ENCODE results near the gene PCSK4. TPM values are rescaled to one million over a fixed set of nuclear protein-coding genes. Genes with fewer than 3 reads are reported as not detected.
"Not testable (repeated sequence)": the region's sequence is repeated elsewhere in the genome, so short reads cannot be mapped to it uniquely, and the experiment has no call there.

The PCSK4 gene
- total RNA-seq, 2 donors from 2014 or later: 8.4 to 9.4 TPM

DNA sequence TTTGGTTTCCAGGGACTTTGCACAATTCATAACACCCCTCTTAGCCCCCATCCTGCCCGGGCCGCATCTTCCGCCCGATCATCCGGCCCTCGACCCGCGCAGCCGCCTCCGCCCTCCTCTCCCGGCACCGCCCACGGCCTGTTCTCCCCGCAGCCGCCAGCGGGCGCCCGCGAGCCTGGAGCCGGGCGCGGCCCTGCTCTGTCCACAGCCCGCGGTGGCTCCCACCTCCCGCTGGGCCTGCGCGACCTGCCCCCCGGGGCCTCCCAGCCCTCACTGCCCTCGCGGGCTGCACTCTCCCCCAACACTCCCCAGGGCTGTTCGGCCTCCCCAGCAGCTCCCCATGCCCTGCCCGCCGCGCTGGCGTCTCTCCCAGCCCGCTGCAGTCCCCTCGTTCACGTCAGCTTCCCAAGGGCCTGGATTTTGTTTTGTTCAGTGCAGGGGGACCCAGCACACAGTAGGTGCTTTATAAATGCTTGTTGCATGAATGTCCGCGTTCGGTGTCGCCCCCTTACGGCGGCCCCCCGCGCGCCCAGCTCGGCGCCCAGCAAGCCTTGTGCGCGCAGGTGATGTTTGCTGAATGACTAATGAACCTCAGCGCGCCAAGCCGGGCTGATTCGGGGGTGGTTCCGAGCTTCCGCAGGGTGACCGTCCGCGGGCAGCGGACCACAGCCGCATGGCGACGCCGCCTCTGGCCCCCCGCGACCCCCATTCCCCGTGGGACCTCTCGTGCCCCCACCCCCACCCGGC lies 44.8 kb downstream of the PCSK4 start:
- Mint-ChIP-seq H3K9me3 (no peaks in the 10 kb centered on the region), H3K27ac (peak overlapping the region in 1 of 2 donors; percentile 74), H3K36me3 (peaks cover 9 to 18% of the 10 kb centered on the region in 2 donors)
- DNase-seq (ENCODE audit: low spot score in 2 of 2): peak; percentile 81 to 91
- peak; percentile 71 to 88 for ATAC-seq

GRCh38 chr19:1441677-1442438 lies 48.3 kb downstream of the PCSK4 start:
- ATAC-seq (no peak), DNase-seq (ENCODE audit: low spot score in 2 of 2) (no peak)
- H3K9me3 Mint-ChIP-seq: no peaks in the 10 kb centered on the region
- H3K27ac Mint-ChIP-seq: peak overlapping the region; percentile 96 to 100
- peaks cover 24 to 36% of the 10 kb centered on the region in 2 donors for H3K36me3 Mint-ChIP-seq

DNA sequence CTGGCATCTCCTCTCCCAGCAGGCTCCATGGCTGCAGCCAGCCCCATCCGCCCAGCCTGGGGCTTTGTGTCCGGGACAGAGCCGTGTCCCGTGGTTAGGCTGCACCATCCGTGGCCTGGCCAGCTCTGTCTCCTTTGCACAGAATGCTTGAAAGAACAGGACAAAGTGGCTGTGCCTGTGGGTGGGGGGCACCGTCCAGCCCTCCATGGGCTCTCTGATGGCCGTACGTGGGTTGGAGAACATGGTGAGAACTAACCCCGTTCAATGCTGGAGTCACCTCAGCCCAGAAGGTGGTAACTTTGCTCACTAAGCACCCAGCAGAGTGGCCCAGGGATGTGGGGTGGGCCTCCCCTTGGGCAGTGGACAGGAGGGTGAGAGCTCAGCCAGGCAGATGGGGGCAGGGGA lies 49.1 kb downstream of the PCSK4 start:
- ATAC-seq: no peak

GRCh38 chr19:1440418-1440801 lies 49.7 kb downstream of the PCSK4 start:
- Mint-ChIP-seq H3K9me3 (no peaks in the 10 kb centered on the region), H3K36me3 (peaks cover 24 to 36% of the 10 kb centered on the region in 2 donors), H3K27ac (peak overlapping the region; percentile 96 to 100)
- DNase-seq (ENCODE audit: low spot score in 2 of 2): no peak
- no peak for ATAC-seq

More for the DNA sequence above, 49.1 kb downstream of the PCSK4 start:
- Mint-ChIP-seq H3K9me3 (no peaks in the 10 kb centered on the region), H3K27ac (peak overlapping the region; percentile 96 to 100), H3K36me3 (peaks cover 24 to 36% of the 10 kb centered on the region in 2 donors)
- DNase-seq (ENCODE audit: low spot score in 2 of 2): no peak

DNA sequence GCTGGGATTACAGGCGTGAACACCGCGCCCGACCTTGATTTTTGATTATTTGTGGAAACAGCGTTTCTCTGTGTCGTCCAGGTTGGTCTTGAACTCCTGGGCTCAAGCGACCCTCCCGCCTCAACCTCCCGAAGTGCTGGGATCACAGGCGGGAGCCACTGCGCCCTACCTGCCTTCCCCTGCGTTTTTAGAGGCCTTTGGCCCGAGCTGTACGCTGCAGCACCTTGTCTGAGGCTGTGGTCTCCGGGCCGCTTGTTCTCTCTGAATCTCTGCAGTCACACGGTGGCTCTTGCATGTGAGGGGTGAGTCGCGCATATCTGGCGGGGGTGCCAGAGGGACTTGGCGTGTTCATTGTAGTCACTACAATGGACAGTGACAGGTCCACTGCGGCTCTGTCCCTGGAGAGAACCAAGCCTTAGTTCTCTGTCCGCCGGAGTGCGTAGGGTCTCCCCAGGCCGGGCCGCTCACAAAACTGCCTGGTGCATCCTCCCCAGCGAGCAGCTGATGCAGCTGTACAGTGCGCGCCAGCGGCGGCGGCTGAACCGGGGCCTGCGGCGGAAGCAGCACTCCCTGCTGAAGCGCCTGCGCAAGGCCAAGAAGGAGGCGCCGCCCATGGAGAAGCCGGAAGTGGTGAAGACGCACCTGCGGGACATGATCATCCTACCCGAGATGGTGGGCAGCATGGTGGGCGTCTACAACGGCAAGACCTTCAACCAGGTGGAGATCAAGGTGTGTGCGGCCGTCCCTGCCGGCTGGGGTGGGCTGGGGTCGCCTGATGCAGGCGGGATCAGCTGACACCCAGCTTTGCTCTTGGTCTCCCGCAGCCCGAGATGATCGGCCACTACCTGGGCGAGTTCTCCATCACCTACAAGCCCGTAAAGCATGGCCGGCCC lies 50.4 kb downstream of the PCSK4 start:
- not testable (repeated sequence) for ATAC-seq; H3K9me3 Mint-ChIP-seq; DNase-seq (ENCODE audit: low spot score in 2 of 2)
- Mint-ChIP-seq H3K36me3 (peaks cover 24 to 36% of the 10 kb centered on the region in 2 donors), H3K27ac (peak overlapping the region; percentile 96 to 100)

DNA sequence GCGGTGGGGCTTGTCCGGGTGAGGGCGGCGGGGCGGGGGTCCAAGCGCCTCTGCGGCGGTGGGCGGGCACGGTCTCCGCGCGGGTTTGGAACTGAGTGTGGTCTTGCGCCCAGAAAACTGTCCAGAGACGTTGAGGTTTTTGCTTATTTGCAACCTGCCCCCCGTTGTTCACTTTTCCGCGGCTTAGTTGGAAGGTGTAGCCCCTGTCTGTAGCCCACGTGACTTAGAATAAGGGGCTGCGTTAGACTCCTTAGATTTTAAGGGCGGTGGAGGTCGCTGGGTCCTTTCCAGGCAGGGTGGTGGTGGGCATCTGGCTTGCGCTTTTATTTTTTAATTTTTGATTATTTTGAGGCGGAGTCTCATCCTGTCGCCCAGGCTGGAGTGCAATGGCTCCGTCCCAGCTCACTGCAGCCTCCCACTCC lies 51.2 kb downstream of the PCSK4 start:
- Mint-ChIP-seq H3K27ac (peak overlapping the region; percentile 96 to 100), H3K9me3 (no peaks in the 10 kb centered on the region), H3K36me3 (peaks cover 24 to 36% of the 10 kb centered on the region in 2 donors)
- ATAC-seq (peak in 1 of 2 donors; percentile 1), DNase-seq (ENCODE audit: low spot score in 2 of 2) (no peak)

DNA sequence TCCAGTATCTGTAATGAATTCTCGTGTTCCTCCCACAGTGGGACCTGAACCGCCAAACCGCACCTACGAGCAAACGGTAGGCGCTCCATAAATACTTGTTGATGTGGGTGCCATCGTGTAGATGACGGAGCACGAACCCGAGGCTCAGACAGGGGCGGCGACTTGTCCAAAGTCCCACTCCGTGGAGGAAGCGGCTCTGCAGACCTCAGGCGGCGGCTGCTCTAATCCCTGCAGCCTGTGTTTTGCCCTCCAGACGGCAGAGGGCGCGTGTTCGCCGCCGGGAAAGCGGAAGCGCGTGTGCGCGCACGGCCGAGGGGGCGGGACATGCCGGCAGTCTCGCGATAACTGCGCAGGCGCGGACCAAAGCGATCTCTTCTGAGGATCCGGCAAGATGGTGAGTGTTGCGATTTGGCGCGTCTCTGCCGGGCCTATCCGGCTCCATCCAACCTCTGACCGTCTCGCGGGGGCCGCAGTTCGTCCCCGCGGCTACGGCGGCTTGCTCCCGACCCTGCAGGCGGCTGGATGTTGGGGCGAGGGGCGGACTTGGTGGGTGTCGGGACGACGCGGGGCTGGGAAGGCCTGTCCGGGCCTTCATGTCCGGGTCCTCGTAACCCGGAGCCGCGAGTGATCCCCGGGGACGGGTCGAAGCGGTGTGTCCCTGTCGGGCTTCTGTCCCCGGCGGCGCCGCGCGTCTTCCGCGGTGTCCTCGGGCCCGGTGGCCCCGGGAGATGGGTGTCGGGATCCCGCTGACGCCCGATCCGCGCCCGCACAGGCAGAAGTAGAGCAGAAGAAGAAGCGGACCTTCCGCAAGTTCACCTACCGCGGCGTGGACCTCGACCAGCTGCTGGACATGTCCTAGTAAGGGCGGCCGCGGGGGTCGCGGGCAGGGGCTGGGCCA lies 51.9 kb downstream of the PCSK4 start, which contains the start of gene RPS15:
TSS of gene RPS15 (plus strand) at position 362 of the 898 bp plus-strand sequence. CDS start at position 392, 30 bp downstream.
- peak; percentile 96 to 97 for DNase-seq (ENCODE audit: low spot score in 2 of 2)
- Mint-ChIP-seq H3K27ac (peak within 1 kb of the TSS; percentile 100), H3K9me3 (no peaks in the 10 kb centered on the region), H3K36me3 (peaks cover 24 to 36% of the 10 kb centered on the region in 2 donors)
- ATAC-seq: peak; percentile 87 to 91

DNA sequence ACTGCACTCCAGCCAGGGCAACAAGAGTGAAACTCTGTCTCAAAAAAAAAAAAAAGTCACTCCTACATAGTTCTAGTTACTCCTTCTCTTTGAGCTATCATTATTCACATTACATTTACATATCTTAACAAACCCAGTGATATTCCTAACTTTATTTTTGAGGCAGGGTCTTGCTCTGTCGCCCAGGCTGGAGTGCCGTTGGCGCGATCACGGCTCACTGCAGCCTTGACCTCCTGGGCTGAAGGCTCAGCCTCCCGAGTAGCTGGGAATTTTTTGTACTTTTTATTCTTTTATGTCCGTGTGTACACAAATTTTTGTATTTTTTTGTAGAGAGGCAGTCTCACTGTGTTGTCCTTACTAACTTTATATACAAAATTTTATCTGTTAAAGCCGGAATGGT lies 52.5 kb downstream of the PCSK4 start:
- Mint-ChIP-seq H3K27ac (peak overlapping the region; percentile 100), H3K36me3 (peaks cover 24 to 36% of the 10 kb centered on the region in 2 donors), H3K9me3 (no peaks in the 10 kb centered on the region)
- DNase-seq (ENCODE audit: low spot score in 2 of 2) (no peak), ATAC-seq (no peak)

DNA sequence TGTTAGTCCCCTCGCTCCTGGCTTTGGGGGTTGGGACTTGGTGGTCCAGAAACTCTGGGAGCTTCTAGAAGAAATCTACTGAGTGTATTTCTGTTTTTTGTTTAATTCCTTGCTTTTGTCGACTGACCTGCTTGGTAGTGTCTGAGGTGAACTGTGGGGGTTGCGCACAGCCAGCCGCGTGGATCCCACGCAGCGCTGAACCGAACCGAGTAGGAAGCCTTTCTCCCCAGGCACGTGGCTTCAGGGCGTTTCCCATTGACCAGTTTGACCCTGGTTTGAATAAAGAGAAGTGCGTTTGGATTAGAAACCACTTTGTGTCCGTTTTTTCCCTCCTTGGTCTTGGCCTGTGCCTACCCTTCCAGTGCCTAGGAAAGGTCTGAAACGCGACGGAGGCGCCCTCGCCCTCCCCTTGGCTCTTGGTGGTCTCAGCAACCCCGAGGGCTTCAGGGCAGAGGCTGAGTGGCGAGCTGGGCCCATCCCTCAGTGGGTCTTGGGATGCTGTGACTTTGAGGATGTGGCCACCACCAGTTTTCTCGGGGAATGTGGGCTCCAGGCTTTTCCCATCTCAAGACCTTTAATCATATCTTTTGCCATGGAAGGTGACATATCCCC lies 54.7 kb downstream of the PCSK4 start:
- Mint-ChIP-seq H3K27ac (no peak overlapping the region), H3K9me3 (no peaks in the 10 kb centered on the region), H3K36me3 (peaks cover 18 to 19% of the 10 kb centered on the region in 2 donors)
- DNase-seq (ENCODE audit: low spot score in 2 of 2) (no peak), ATAC-seq (no peak)

DNA sequence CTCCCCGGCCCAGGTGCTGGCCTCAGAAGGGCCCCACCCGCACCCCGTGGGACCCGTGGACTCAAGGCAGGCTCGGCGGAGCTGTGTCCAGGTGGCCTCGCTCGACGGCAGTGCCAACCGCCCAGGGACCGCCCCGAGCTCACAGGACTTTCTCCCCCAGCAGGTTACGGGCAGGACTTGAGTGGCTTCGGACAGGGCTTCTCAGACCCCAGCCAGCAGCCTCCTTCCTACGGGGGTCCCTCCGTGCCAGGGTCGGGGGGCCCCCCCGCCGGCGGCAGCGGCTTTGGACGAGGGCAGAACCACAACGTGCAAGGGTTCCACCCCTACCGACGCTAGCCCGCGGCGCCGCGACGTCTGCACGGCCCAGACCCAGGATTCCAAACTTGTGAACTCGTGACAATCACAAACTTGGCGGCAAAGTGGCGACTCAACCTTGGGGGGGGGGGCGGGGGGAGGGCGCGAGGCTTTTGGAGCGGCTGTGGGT lies 55.5 kb downstream of the PCSK4 start:
- ATAC-seq: no peak
- H3K36me3 Mint-ChIP-seq: peaks cover 9 to 12% of the 10 kb centered on the region in 2 donors
- no peak for DNase-seq (ENCODE audit: low spot score in 2 of 2)
- H3K27ac Mint-ChIP-seq: no peak overlapping the region
- no peaks in the 10 kb centered on the region for H3K9me3 Mint-ChIP-seq

- H3K27ac Mint-ChIP-seq: no peak overlapping the region
- H3K9me3 Mint-ChIP-seq: no peaks in the 10 kb centered on the region
- DNase-seq (ENCODE audit: low spot score in 2 of 2) (no peak), ATAC-seq (no peak)
- H3K36me3 Mint-ChIP-seq: peaks cover 6 to 7% of the 10 kb centered on the region in 2 donors
Observed at GRCh38 chr19:1434040-1434366, 56.1 kb downstream of the PCSK4 start.

DNA sequence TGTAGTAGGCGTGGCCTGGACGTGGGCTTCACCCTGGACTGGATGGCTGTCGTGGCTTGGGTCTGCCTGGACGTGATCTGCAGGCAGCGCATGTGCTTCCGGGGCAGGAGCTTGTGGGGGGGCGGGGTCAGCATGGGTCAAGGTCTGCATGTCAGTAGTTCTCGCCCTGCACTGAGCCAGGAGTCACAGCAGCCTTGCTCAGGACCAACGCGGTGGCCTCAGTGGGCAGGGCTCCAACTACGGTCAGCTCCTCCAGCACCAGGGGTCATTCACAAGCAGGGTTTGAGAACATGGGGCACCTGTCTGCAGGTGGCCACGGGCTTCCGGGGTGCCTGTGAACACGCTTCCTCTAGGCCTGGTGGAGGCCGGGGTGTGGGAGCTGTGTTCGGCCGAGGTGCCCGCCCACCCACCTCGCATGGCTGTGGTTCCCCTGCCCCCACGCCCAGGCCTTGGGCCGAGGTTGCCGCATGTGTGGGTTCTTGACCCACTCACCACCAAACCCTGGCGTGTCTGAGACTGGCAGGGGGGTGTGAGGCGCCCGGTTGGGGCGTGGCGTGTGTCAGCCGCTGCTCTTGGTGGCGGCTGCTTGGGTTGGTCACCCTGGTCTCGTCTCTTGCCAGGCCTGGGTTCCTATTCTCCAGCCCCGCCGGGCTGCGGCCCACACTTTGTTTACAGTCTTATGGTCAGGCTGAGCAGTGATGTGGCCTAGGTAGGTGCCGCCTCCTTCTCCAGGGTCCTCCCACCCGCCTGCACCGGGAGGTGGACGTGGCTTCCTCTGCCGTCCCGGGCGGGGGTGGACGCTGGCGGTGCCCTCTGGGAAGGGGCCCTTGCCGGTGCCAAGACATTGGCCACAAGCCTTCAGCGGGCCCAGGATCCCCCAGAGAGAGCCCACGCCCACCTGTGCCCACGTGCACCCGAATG lies 56.8 kb downstream of the PCSK4 start:
- Mint-ChIP-seq H3K27ac (no peak overlapping the region), H3K36me3 (peaks cover 4 to 5% of the 10 kb centered on the region in 2 donors), H3K9me3 (no peaks in the 10 kb centered on the region)
- ATAC-seq: no peak
- no peak for DNase-seq (ENCODE audit: low spot score in 2 of 2)

- H3K27ac Mint-ChIP-seq: peak overlapping the region in 1 of 2 donors; percentile 23
- H3K36me3 Mint-ChIP-seq: no peaks in the 10 kb centered on the region
- H3K9me3 Mint-ChIP-seq: no peaks in the 10 kb centered on the region
- no peak for ATAC-seq
- DNase-seq (ENCODE audit: low spot score in 2 of 2): no peak
Observed at GRCh38 chr19:1432507-1432887, 57.7 kb downstream of the PCSK4 start.

GRCh38 chr19:1431759-1432506 lies 58.2 kb downstream of the PCSK4 start:
- no peak for ATAC-seq
- Mint-ChIP-seq H3K27ac (peak overlapping the region in 1 of 2 donors; percentile 68), H3K9me3 (no peaks in the 10 kb centered on the region), H3K36me3 (no peaks in the 10 kb centered on the region)
- DNase-seq (ENCODE audit: low spot score in 2 of 2): no peak

Measured in activated naive CD4-positive, alpha-beta T cell treated with anti-CD3 and anti-CD28 coated beads, Interleukin-2, amount 50 U/mL, for 72 hours (primary cell).